Activated naive CD4-positive, alpha-beta T cell treated with anti-CD3 and anti-CD28 coated beads, Interleukin-2, amount 50 U/mL, for 24 hours (primary cell): ENCODE results near the gene GNS.
"Not testable (repeated sequence)": the region's sequence is repeated elsewhere in the genome, so short reads cannot be mapped to it uniquely, and the experiment has no call there.

Source experiments
- H3K27ac Mint-ChIP-seq: one replicate; pipeline ENCODE4 v1.8.0; 2021; ENCODE audit warnings: mild to moderate bottlenecking, mixed read lengths
- H3K27me3 Mint-ChIP-seq: one replicate; pipeline ENCODE4 v1.8.0; 2021; ENCODE audit warnings: mixed read lengths
- H3K36me3 Mint-ChIP-seq: one replicate; pipeline ENCODE4 v1.8.0; 2021; ENCODE audit warnings: mixed read lengths
- H3K4me1 Mint-ChIP-seq: one replicate; pipeline ENCODE4 v1.8.0; 2021; ENCODE audit warnings: mixed read lengths
- H3K4me3 Mint-ChIP-seq: one replicate; pipeline ENCODE4 v1.8.0; 2021; ENCODE audit warnings: mild to moderate bottlenecking, mixed read lengths
- H3K9me3 Mint-ChIP-seq: one replicate; pipeline ENCODE4 v1.8.0; 2021; ENCODE audit warnings: mixed read lengths

Gene GNS

GRCh38 chr12:64785838-64786237, 26.6 kb upstream of the GNS start:
- Mint-ChIP-seq H3K9me3 (no peaks in the 10 kb centered on the region), H3K4me3 (no peak overlapping the region), H3K27ac (no peak overlapping the region), H3K27me3 (peaks cover 32% of the 10 kb centered on the region), H3K4me1 (peaks cover 14% of the 10 kb centered on the region), H3K36me3 (no peaks in the 10 kb centered on the region)

- Mint-ChIP-seq H3K4me1 (peaks cover 18% of the 10 kb centered on the region), H3K27me3 (peaks cover 48% of the 10 kb centered on the region), H3K27ac (no peak overlapping the region), H3K4me3 (peak overlapping the region; percentile 84), H3K9me3 (peaks cover 6% of the 10 kb centered on the region), H3K36me3 (peaks cover 2% of the 10 kb centered on the region)
Observed at GRCh38 chr12:64782191-64782876, 23.1 kb upstream of the GNS start.

- peaks cover 55% of the 10 kb centered on the region for H3K27me3 Mint-ChIP-seq
- peak overlapping the region; percentile 84 for H3K4me3 Mint-ChIP-seq
- peaks cover 18% of the 10 kb centered on the region for H3K4me1 Mint-ChIP-seq
- peak overlapping the region; percentile 56 for H3K27ac Mint-ChIP-seq
- peaks cover 2% of the 10 kb centered on the region for H3K36me3 Mint-ChIP-seq
- H3K9me3 Mint-ChIP-seq = peaks cover 14% of the 10 kb centered on the region
Observed at GRCh38 chr12:64781280-64782190, 22.3 kb upstream of the GNS start.

GRCh38 chr12:64780531-64781279, 21.5 kb upstream of the GNS start:
- H3K36me3 Mint-ChIP-seq = peaks cover 5% of the 10 kb centered on the region
- H3K4me3 Mint-ChIP-seq = peak overlapping the region; percentile 84
- H3K27ac Mint-ChIP-seq = no peak overlapping the region
- H3K4me1 Mint-ChIP-seq = peaks cover 18% of the 10 kb centered on the region
- H3K27me3 Mint-ChIP-seq = peaks cover 62% of the 10 kb centered on the region
- peaks cover 23% of the 10 kb centered on the region for H3K9me3 Mint-ChIP-seq

- H3K9me3 Mint-ChIP-seq = peaks cover 28% of the 10 kb centered on the region
- no peak overlapping the region for H3K27ac Mint-ChIP-seq
- H3K36me3 Mint-ChIP-seq = peaks cover 11% of the 10 kb centered on the region
- peaks cover 18% of the 10 kb centered on the region for H3K4me1 Mint-ChIP-seq
- H3K27me3 Mint-ChIP-seq = peaks cover 62% of the 10 kb centered on the region
- peak overlapping the region; percentile 81 for H3K4me3 Mint-ChIP-seq
Observed at GRCh38 chr12:64780132-64780530, 20.9 kb upstream of the GNS start.

GRCh38 chr12:64779354-64779974, 20.3 kb upstream of the GNS start:
- H3K4me3 Mint-ChIP-seq = peak overlapping the region; percentile 81
- H3K9me3 Mint-ChIP-seq = peaks cover 30% of the 10 kb centered on the region
- H3K27ac Mint-ChIP-seq = no peak overlapping the region
- H3K4me1 Mint-ChIP-seq = peaks cover 18% of the 10 kb centered on the region
- H3K36me3 Mint-ChIP-seq = peaks cover 12% of the 10 kb centered on the region
- peaks cover 61% of the 10 kb centered on the region for H3K27me3 Mint-ChIP-seq

GRCh38 chr12:64775147-64775736, 16.0 kb upstream of the GNS start:
- not testable (repeated sequence) for H3K4me1 Mint-ChIP-seq, H3K27ac Mint-ChIP-seq, H3K4me3 Mint-ChIP-seq
- H3K9me3 Mint-ChIP-seq = peaks cover 37% of the 10 kb centered on the region
- peaks cover 48% of the 10 kb centered on the region for H3K27me3 Mint-ChIP-seq
- H3K36me3 Mint-ChIP-seq = peaks cover 20% of the 10 kb centered on the region

- no peak overlapping the region for H3K27ac Mint-ChIP-seq
- H3K4me1 Mint-ChIP-seq = no peaks in the 10 kb centered on the region
- peaks cover 37% of the 10 kb centered on the region for H3K27me3 Mint-ChIP-seq
- H3K9me3 Mint-ChIP-seq = peaks cover 35% of the 10 kb centered on the region
- H3K36me3 Mint-ChIP-seq = peaks cover 20% of the 10 kb centered on the region
- H3K4me3 Mint-ChIP-seq = no peak overlapping the region
Observed at GRCh38 chr12:64773386-64773785, 14.2 kb upstream of the GNS start.

GRCh38 chr12:64767495-64767894, 8.3 kb upstream of the GNS start:
- H3K9me3 Mint-ChIP-seq = no peaks in the 10 kb centered on the region
- H3K36me3 Mint-ChIP-seq = peaks cover 3% of the 10 kb centered on the region
- no peak overlapping the region for H3K4me3 Mint-ChIP-seq
- H3K27ac Mint-ChIP-seq = no peak overlapping the region
- H3K4me1 Mint-ChIP-seq = no peaks in the 10 kb centered on the region
- H3K27me3 Mint-ChIP-seq = peaks cover 6% of the 10 kb centered on the region

- no peak overlapping the region for H3K27ac Mint-ChIP-seq
- H3K36me3 Mint-ChIP-seq = no peaks in the 10 kb centered on the region
- H3K27me3 Mint-ChIP-seq = no peaks in the 10 kb centered on the region
- peaks cover 33% of the 10 kb centered on the region for H3K4me1 Mint-ChIP-seq
- no peak overlapping the region for H3K4me3 Mint-ChIP-seq
- H3K9me3 Mint-ChIP-seq = no peaks in the 10 kb centered on the region
Observed at GRCh38 chr12:64760808-64761573, 1.8 kb upstream of the GNS start.

- H3K4me1 Mint-ChIP-seq = peaks cover 41% of the 10 kb centered on the region
- H3K4me3 Mint-ChIP-seq = peak overlapping the region; percentile 12
- no peaks in the 10 kb centered on the region for H3K9me3 Mint-ChIP-seq
- H3K27me3 Mint-ChIP-seq = no peaks in the 10 kb centered on the region
- peaks cover 3% of the 10 kb centered on the region for H3K36me3 Mint-ChIP-seq
- peak overlapping the region; percentile 6 for H3K27ac Mint-ChIP-seq
Observed at GRCh38 chr12:64757771-64758170, 1.4 kb downstream of the GNS start.

- no peaks in the 10 kb centered on the region for H3K27me3 Mint-ChIP-seq
- no peaks in the 10 kb centered on the region for H3K9me3 Mint-ChIP-seq
- no peak overlapping the region for H3K4me3 Mint-ChIP-seq
Observed at GRCh38 chr12:64756376-64756775, 2.8 kb downstream of the GNS start.

GRCh38 chr12:64753427-64753826, 5.8 kb downstream of the GNS start:
- no peak overlapping the region for H3K27ac Mint-ChIP-seq
- peaks cover 8% of the 10 kb centered on the region for H3K36me3 Mint-ChIP-seq
- H3K4me1 Mint-ChIP-seq = peaks cover 27% of the 10 kb centered on the region
- H3K27me3 Mint-ChIP-seq = no peaks in the 10 kb centered on the region
- H3K9me3 Mint-ChIP-seq = no peaks in the 10 kb centered on the region
- H3K4me3 Mint-ChIP-seq = no peak overlapping the region

More at GRCh38 chr12:64756376-64756775, 2.8 kb downstream of the GNS start:
- Mint-ChIP-seq H3K4me1 (peaks cover 41% of the 10 kb centered on the region), H3K36me3 (peaks cover 3% of the 10 kb centered on the region), H3K27ac (peak overlapping the region; percentile 59)

- Mint-ChIP-seq H3K27me3 (no peaks in the 10 kb centered on the region), H3K9me3 (no peaks in the 10 kb centered on the region), H3K36me3 (peaks cover 8% of the 10 kb centered on the region), H3K4me3 (no peak overlapping the region), H3K27ac (no peak overlapping the region), H3K4me1 (peaks cover 24% of the 10 kb centered on the region)
Observed at GRCh38 chr12:64752833-64753238, 6.4 kb downstream of the GNS start.
